Measurements from ENCODE around the gene GTF2H1.

DNA sequence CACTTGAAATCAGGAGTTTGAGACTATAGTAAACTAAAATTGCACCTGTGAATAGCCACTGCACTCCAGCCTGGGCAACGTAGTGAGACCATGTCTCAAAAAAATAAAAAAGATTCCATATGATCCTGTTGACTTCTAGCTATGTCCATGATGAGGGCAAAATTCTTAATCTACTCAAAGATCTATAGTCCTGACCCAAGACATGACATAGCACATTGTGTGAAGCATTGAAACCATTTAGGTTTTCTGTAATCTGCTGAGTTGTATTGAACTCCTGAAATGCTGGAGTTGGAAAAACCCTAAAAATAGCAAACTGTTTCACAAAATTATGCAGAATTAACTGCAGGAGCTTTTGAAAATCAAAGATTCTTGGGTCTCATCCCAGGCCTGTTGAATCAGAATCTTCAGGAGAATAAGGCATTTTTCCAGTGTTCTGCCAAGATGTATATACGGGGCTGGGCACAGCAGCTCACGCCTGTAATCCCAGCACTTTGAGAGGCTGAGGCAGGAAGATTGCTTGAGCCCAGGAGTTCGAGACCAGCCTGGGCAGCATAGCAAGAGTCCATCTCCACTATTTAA lies 42.2 kb downstream of the GTF2H1 start:
- TF ChIP-seq POLR2A (IDR thresholded peaks at IDR 0.05) = no peak
- TF ChIP-seq, protein P1, sequence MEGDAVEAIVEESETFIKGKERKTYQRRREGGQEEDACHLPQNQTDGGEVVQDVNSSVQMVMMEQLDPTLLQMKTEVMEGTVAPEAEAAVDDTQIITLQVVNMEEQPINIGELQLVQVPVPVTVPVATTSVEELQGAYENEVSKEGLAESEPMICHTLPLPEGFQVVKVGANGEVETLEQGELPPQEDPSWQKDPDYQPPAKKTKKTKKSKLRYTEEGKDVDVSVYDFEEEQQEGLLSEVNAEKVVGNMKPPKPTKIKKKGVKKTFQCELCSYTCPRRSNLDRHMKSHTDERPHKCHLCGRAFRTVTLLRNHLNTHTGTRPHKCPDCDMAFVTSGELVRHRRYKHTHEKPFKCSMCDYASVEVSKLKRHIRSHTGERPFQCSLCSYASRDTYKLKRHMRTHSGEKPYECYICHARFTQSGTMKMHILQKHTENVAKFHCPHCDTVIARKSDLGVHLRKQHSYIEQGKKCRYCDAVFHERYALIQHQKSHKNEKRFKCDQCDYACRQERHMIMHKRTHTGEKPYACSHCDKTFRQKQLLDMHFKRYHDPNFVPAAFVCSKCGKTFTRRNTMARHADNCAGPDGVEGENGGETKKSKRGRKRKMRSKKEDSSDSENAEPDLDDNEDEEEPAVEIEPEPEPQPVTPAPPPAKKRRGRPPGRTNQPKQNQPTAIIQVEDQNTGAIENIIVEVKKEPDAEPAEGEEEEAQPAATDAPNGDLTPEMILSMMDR (IDR thresholded peaks at IDR 0.05) = no peak
- no peak for TF ChIP-seq POLR2AphosphoS5 (IDR thresholded peaks at IDR 0.05)
- no peak for TF ChIP-seq EP300 (IDR thresholded peaks at IDR 0.05; ENCODE audit: low read depth)

Measured in transverse colon (tissue), 4 donors.